SU-DHL-6 (cell line): Measurements from ENCODE around the gene SLC14A1.

ENCODE experiments used
- H2AFZ ChIP-seq: fragments of 200-600 bp; sonication (generic); 2 replicates; pipeline ENCODE4 v1.6.1; 2014; ENCODE audit warnings: low read depth, mild to moderate bottlenecking, moderate library complexity, mixed read lengths, antibody characterized with exemption, low read length; ENCODE audit not compliant: severe bottlenecking
- H3F3A ChIP-seq: fragments of 200-600 bp; shearing (Covaris generic); 2 replicates; pipeline ENCODE4 v1.6.0; 2016; ENCODE audit warnings: antibody characterized with exemption, mild to moderate bottlenecking; ENCODE audit not compliant: insufficient read depth
- H3K27ac ChIP-seq: fragments of 200-600 bp; sonication (generic); 2 replicates; pipeline ENCODE4 v1.5.1; 2016; ENCODE audit warnings: low read depth, mild to moderate bottlenecking, low read length, moderate library complexity, mixed read lengths
- H3K27me3 ChIP-seq: fragments of 200-600 bp; sonication (generic), shearing (Covaris generic); 2 replicates; pipeline ENCODE4 v1.6.0; 2014; ENCODE audit warnings: mild to moderate bottlenecking, low read length
- H3K36me3 ChIP-seq: fragments of 200-600 bp; sonication (generic); 2 replicates; pipeline ENCODE4 v1.6.1; 2014; ENCODE audit warnings: mild to moderate bottlenecking, low read length, mixed read lengths
- H3K4me2 ChIP-seq: fragments of 300-600, 200-600 bp; shearing (Covaris generic), sonication (generic); 2 replicates; pipeline ENCODE4 v1.6.0; 2014; ENCODE audit warnings: low read length, low read depth, mild to moderate bottlenecking; ENCODE audit not compliant: poor library complexity, severe bottlenecking
- H3K4me3 ChIP-seq: fragments of 200-600 bp; sonication (generic); 2 replicates; pipeline ENCODE4 v1.5.1; 2014; ENCODE audit warnings: antibody characterized with exemption, low read length, mild to moderate bottlenecking, mixed read lengths; ENCODE audit not compliant: insufficient read depth, poor library complexity, severe bottlenecking
- H3K79me2 ChIP-seq: fragments of 200-600 bp; sonication (generic); 2 replicates; pipeline ENCODE4 v1.6.1; 2014; ENCODE audit warnings: mild to moderate bottlenecking, low read length, moderate library complexity; ENCODE audit not compliant: insufficient read depth
- H3K9ac ChIP-seq: fragments of 200-600 bp; sonication (generic); 2 replicates; pipeline ENCODE4 v1.7.0; 2014; ENCODE audit warnings: mild to moderate bottlenecking, low read length
- H3K9me2 ChIP-seq: fragments of 200-600 bp; sonication (generic); replicated peaks from 2 replicates; pipeline ENCODE4 v1.6.1; 2014; ENCODE audit warnings: low read length; ENCODE audit not compliant: insufficient read depth
- H3K9me3 ChIP-seq: fragments of 200-600 bp; sonication (generic); 2 replicates; pipeline ENCODE4 v1.6.1; 2014; ENCODE audit warnings: low read length, mixed read lengths; ENCODE audit not compliant: insufficient read depth
- H4K20me1 ChIP-seq: fragments of 200-600 bp; sonication (generic); 2 replicates; pipeline ENCODE4 v1.6.1; 2014; ENCODE audit warnings: low read depth, mild to moderate bottlenecking, antibody characterized with exemption, low read length, moderate library complexity, mixed read lengths
- EZH2phosphoT487 ChIP-seq: fragments of 200-600 bp; sonication (generic), shearing (Covaris generic); conservative IDR thresholded peaks from 2 replicates; pipeline ENCODE4 v1.6.1; 2018; ENCODE audit warnings: mild to moderate bottlenecking, antibody characterized with exemption, low read length, moderate library complexity, mixed read lengths
- TF ChIP-seq, protein P1 (sequence below): fragments of 200-600 bp; sonication (generic); IDR thresholded peaks from one replicate; pipeline ENCODE4 v1.5.1; 2017; ENCODE audit warnings: antibody characterized with exemption, mild to moderate bottlenecking, low read length, moderate library complexity; ENCODE audit not compliant: insufficient read depth, poor library complexity, severe bottlenecking

SLC14A1 gene

DNA sequence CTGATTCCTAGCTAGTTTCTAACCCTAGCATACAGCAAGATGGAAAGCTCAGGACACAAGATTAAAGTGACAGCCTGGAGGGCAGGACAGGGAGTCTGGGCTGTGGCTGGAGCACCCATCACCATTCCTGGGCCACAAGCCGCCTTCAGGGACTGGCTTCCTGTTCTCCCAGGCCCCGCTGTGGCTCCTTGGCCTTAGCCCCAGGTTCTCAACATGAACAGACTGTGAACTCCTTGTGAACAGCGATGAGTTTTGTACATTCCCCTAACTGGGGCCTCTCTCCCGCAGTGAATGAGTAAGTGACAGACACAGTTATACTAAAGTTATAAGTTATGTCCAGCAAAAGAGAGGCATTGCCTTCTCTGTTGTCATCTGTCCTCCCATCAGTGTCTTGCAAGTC lies 35.9 kb upstream of the SLC14A1 start:
- Histone ChIP-seq H3K4me2 (peak overlapping the region; percentile 78), H2AFZ (peak overlapping the region; percentile 64), H3K9ac (peak overlapping the region; percentile 57), H3K9me2 (no peaks in the 10 kb centered on the region), H4K20me1 (no peaks in the 10 kb centered on the region), H3K4me3 (peak overlapping the region; percentile 35), H3K36me3 (no peaks in the 10 kb centered on the region), H3K27me3 (no peaks in the 10 kb centered on the region), H3K79me2 (no peaks in the 10 kb centered on the region), H3K27ac (peak overlapping the region; percentile 95), H3F3A (peaks cover 26% of the 10 kb centered on the region), H3K9me3 (no peaks in the 10 kb centered on the region)
- TF ChIP-seq EZH2phosphoT487: no peak
- TF ChIP-seq, protein P1, sequence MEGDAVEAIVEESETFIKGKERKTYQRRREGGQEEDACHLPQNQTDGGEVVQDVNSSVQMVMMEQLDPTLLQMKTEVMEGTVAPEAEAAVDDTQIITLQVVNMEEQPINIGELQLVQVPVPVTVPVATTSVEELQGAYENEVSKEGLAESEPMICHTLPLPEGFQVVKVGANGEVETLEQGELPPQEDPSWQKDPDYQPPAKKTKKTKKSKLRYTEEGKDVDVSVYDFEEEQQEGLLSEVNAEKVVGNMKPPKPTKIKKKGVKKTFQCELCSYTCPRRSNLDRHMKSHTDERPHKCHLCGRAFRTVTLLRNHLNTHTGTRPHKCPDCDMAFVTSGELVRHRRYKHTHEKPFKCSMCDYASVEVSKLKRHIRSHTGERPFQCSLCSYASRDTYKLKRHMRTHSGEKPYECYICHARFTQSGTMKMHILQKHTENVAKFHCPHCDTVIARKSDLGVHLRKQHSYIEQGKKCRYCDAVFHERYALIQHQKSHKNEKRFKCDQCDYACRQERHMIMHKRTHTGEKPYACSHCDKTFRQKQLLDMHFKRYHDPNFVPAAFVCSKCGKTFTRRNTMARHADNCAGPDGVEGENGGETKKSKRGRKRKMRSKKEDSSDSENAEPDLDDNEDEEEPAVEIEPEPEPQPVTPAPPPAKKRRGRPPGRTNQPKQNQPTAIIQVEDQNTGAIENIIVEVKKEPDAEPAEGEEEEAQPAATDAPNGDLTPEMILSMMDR: no peak

DNA sequence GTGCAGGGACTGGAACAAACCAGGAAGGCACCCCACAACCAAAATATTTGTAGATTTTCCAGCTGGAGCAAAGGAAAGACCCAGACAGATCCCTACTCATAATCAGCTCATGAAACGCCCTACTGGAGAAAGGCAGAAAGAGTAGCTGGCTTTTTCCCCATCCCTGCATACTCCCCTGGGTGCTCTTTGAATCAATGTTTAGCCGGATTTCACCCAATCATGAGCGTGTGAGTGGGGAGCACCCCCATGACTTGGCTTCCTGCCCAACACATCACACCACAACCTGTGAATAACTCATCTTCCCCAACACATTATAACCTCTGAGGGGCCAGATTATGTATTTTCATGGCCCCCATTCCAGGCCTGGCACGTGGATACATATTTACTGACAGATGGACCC lies 35.1 kb upstream of the SLC14A1 start:
- no peaks in the 10 kb centered on the region for H3K9me2 ChIP-seq
- H3K79me2 ChIP-seq: no peaks in the 10 kb centered on the region
- H3K27me3 ChIP-seq: no peaks in the 10 kb centered on the region
- H3K4me2 ChIP-seq: peak overlapping the region; percentile 78
- H3K9ac ChIP-seq: peak overlapping the region; percentile 57
- peak overlapping the region; percentile 35 for H3K4me3 ChIP-seq
- peaks cover 26% of the 10 kb centered on the region for H3F3A ChIP-seq
- no peak for TF ChIP-seq EZH2phosphoT487
- TF ChIP-seq, protein P1: no peak
- H3K27ac ChIP-seq: peak overlapping the region; percentile 95
- no peaks in the 10 kb centered on the region for H3K9me3 ChIP-seq
- H2AFZ ChIP-seq: peak overlapping the region; percentile 64
- no peaks in the 10 kb centered on the region for H4K20me1 ChIP-seq
- no peaks in the 10 kb centered on the region for H3K36me3 ChIP-seq

DNA sequence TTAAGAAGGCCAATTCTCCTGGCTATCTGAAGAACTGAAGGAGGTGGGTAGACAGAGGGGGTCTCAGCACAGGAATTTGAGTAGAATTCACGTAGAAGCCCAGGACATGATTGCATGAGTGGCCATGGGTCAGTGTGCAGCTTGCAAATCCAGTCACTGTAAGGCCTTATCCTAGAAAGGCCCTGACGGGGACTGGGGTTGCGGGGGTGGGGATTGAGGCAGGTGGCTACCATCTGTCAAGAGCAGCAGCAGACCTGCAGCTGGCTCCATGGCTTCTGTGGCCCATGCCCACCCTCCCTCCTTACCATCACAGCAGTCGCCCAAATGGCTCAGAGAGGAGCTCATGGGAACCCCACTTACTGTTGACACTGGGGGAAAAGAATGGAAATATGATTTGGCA lies 34.6 kb upstream of the SLC14A1 start:
- peak overlapping the region; percentile 78 for H3K4me2 ChIP-seq
- H3K9ac ChIP-seq: no peak overlapping the region
- H3K79me2 ChIP-seq: no peaks in the 10 kb centered on the region
- TF ChIP-seq, protein P1: no peak
- TF ChIP-seq EZH2phosphoT487: no peak
- no peak overlapping the region for H2AFZ ChIP-seq
- no peaks in the 10 kb centered on the region for H4K20me1 ChIP-seq
- no peak overlapping the region for H3K27ac ChIP-seq
- H3K36me3 ChIP-seq: no peaks in the 10 kb centered on the region
- H3K9me2 ChIP-seq: no peaks in the 10 kb centered on the region
- H3K9me3 ChIP-seq: no peaks in the 10 kb centered on the region
- peaks cover 26% of the 10 kb centered on the region for H3F3A ChIP-seq
- H3K27me3 ChIP-seq: no peaks in the 10 kb centered on the region
- no peak overlapping the region for H3K4me3 ChIP-seq
